Measurements from ENCODE around the gene GH2. TPM values are rescaled to one million over a fixed set of nuclear protein-coding genes. Genes with fewer than 3 reads are reported as not detected.

The GH2 gene
- total RNA-seq, 1 donor from 2014 or later = not detected

DNA sequence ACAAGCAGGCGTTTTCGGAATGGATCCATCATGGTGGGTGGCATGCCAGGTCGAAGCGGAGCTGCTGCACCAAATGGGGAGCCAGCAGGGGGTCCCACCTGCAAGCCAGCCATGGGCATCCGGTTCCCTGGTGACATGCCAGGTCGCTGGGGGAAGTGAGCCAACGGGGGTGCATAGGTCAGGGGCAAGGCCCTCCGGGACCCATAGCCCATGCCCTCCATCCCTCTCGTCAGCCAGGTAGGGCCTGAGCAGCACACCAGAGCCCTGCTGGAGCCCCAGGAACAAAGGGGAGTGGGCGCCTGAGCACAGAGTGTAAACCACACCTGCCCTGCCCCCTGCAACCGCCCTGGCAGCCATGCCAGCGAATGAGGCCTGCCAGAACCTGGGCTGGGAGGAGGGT is 44.3 kb downstream of the GH2 start:
- Mint-ChIP-seq H3K4me1 (ENCODE audit: low read depth, unreplicated experiment) (peaks cover 16% of the 10 kb centered on the region), H3K36me3 (ENCODE audit: unreplicated experiment) (no peaks in the 10 kb centered on the region), H3K27me3 (ENCODE audit: unreplicated experiment) (peaks cover 16% of the 10 kb centered on the region), H3K4me3 (ENCODE audit: unreplicated experiment) (no peak overlapping the region), H3K27ac (ENCODE audit: unreplicated experiment) (no peak overlapping the region), H3K9me3 (ENCODE audit: unreplicated experiment) (peaks cover 8% of the 10 kb centered on the region)
- DNase-seq = no peak
- TF ChIP-seq CTCF (IDR thresholded peaks at IDR 0.05; ENCODE audit: partially characterized antibody, unreplicated experiment) = no peak

GRCh38 chr17:63836811-63837210 is 44.9 kb downstream of the GH2 start:
- peaks cover 16% of the 10 kb centered on the region for H3K27me3 Mint-ChIP-seq (ENCODE audit: unreplicated experiment)
- peaks cover 9% of the 10 kb centered on the region for H3K9me3 Mint-ChIP-seq (ENCODE audit: unreplicated experiment)
- no peak for TF ChIP-seq CTCF (IDR thresholded peaks at IDR 0.05; ENCODE audit: partially characterized antibody, unreplicated experiment)
- peak overlapping the region; percentile 25 for H3K4me3 Mint-ChIP-seq (ENCODE audit: unreplicated experiment)
- peaks cover 16% of the 10 kb centered on the region for H3K4me1 Mint-ChIP-seq (ENCODE audit: low read depth, unreplicated experiment)
- peak overlapping the region; percentile 29 for H3K27ac Mint-ChIP-seq (ENCODE audit: unreplicated experiment)
- DNase-seq = no peak
- no peaks in the 10 kb centered on the region for H3K36me3 Mint-ChIP-seq (ENCODE audit: unreplicated experiment)

DNA sequence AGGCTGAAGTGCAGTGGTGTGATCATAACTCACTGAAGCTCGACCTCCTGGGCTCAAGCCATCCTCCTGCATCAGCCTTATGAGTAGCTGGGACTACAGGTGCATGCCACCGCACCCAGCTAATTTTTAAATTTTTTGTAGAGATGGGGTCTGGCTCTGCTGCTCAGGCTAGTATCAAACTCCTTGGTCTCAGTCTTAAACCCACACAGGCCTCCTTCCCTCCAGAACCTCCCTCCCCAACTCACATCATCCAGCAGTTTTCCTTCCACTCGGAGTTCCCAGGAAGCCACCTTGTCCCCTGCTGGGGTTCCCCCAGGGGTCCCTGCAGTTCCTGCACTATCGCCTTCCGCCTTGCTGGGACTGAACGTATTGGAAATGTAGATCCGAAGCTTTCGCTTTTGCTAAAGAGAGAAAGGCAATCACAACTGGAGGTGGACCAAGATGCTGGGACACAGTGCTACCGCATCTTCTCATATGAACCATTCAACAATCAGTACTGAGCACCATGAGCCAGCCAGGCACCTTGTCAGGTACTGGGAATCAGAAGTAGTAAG is 46.5 kb downstream of the GH2 start:
- H3K4me3 Mint-ChIP-seq (ENCODE audit: unreplicated experiment) = no peak overlapping the region

GRCh38 chr17:63834431-63835166 is 47.1 kb downstream of the GH2 start:
- H3K27ac Mint-ChIP-seq (ENCODE audit: unreplicated experiment) = no peak overlapping the region

More for the DNA sequence above, 46.5 kb downstream of the GH2 start:
- Mint-ChIP-seq H3K9me3 (ENCODE audit: unreplicated experiment) (peaks cover 3% of the 10 kb centered on the region), H3K36me3 (ENCODE audit: unreplicated experiment) (no peaks in the 10 kb centered on the region), H3K27ac (ENCODE audit: unreplicated experiment) (no peak overlapping the region), H3K27me3 (ENCODE audit: unreplicated experiment) (peaks cover 7% of the 10 kb centered on the region), H3K4me1 (ENCODE audit: low read depth, unreplicated experiment) (peaks cover 6% of the 10 kb centered on the region)
- no peak for DNase-seq
- TF ChIP-seq CTCF (IDR thresholded peaks at IDR 0.05; ENCODE audit: partially characterized antibody, unreplicated experiment) = no peak

More at GRCh38 chr17:63834431-63835166, 47.1 kb downstream of the GH2 start:
- H3K4me1 Mint-ChIP-seq (ENCODE audit: low read depth, unreplicated experiment) = peaks cover 6% of the 10 kb centered on the region
- H3K9me3 Mint-ChIP-seq (ENCODE audit: unreplicated experiment) = peaks cover 3% of the 10 kb centered on the region
- no peaks in the 10 kb centered on the region for H3K36me3 Mint-ChIP-seq (ENCODE audit: unreplicated experiment)
- peaks cover 6% of the 10 kb centered on the region for H3K27me3 Mint-ChIP-seq (ENCODE audit: unreplicated experiment)
- TF ChIP-seq CTCF (IDR thresholded peaks at IDR 0.05; ENCODE audit: partially characterized antibody, unreplicated experiment) = peak; percentile 48
- no peak overlapping the region for H3K4me3 Mint-ChIP-seq (ENCODE audit: unreplicated experiment)
- DNase-seq = peak; percentile 59
